Fibroblast of the conjunctiva (primary cell): ENCODE data around the gene RASSF4.

ENCODE experiments used
- DNase-seq: peaks from one replicate; pipeline ENCODE4 v3.0.0-alpha.2; 2010; ENCODE audit warnings: low read depth

The RASSF4 gene

GRCh38 chr10:44976352-44977198, 17.0 kb downstream of the RASSF4 start:
- DNase-seq, result no peak

- no peak for DNase-seq
Observed at GRCh38 chr10:44977287-44978212, 17.9 kb downstream of the RASSF4 start.

GRCh38 chr10:44978213-44978569, 18.6 kb downstream of the RASSF4 start:
- DNase-seq, result no peak

- peak; percentile 60 for DNase-seq
Observed at GRCh38 chr10:44978570-44979280, 19.1 kb downstream of the RASSF4 start, which contains the start of gene DEPP1. Gene DEPP1 (minus strand): TSS chr10:44978809. CDS start chr10:44978030, 779 bp downstream.

- DNase-seq, result no peak
Observed at GRCh38 chr10:44979281-44980191, 19.9 kb downstream of the RASSF4 start.

- DNase-seq, result no peak
Observed at GRCh38 chr10:44980309-44981171, 20.9 kb downstream of the RASSF4 start.

GRCh38 chr10:44981172-44982113, 21.8 kb downstream of the RASSF4 start:
- peak; percentile 78 for DNase-seq

- no peak for DNase-seq
Observed at GRCh38 chr10:44982114-44982460, 22.5 kb downstream of the RASSF4 start.

GRCh38 chr10:44982496-44982895, 22.9 kb downstream of the RASSF4 start:
- DNase-seq, result no peak

GRCh38 chr10:44983066-44983894, 23.7 kb downstream of the RASSF4 start:
- DNase-seq, result no peak

GRCh38 chr10:44983895-44984278, 24.3 kb downstream of the RASSF4 start:
- DNase-seq, result no peak

- DNase-seq, result no peak
Observed at GRCh38 chr10:44984671-44985101, 25.1 kb downstream of the RASSF4 start.

- no peak for DNase-seq
Observed at GRCh38 chr10:44985175-44985681, 25.6 kb downstream of the RASSF4 start.

GRCh38 chr10:44986179-44986578, 26.6 kb downstream of the RASSF4 start:
- no peak for DNase-seq

GRCh38 chr10:44986670-44987069, 27.1 kb downstream of the RASSF4 start:
- DNase-seq, result no peak

GRCh38 chr10:44988957-44989585, 29.5 kb downstream of the RASSF4 start:
- no peak for DNase-seq

GRCh38 chr10:44989597-44990301, 30.1 kb downstream of the RASSF4 start:
- no peak for DNase-seq
